Subcutaneous abdominal adipose tissue (tissue), 5 donors: ENCODE data around the gene TMEM63A.

Source experiments
- H3K27ac ChIP-seq: one replicate; pipeline ENCODE4 v1.7.0; 2013; ENCODE audit warnings: low read depth, mild to moderate bottlenecking, inconsistent platforms, low read length, moderate library complexity
- H3K27me3 ChIP-seq, 5 donors: one replicate each; pipeline ENCODE4 v1.7.0; 2013; ENCODE audit warnings: low read length in 5 of 5, inconsistent platforms in 1 of 5; ENCODE audit not compliant: control insufficient read depth in 5 of 5, insufficient read depth in 4 of 5
- H3K36me3 ChIP-seq, 5 donors: one replicate each; pipeline ENCODE4 v1.7.0; 2013; ENCODE audit warnings: low read length in 5 of 5; ENCODE audit not compliant: control insufficient read depth in 5 of 5, insufficient read depth in 5 of 5
- H3K4me1 ChIP-seq, 5 donors: one replicate each; pipeline ENCODE4 v1.7.0; 2013; ENCODE audit warnings: low read length in 5 of 5, mild to moderate bottlenecking in 3 of 5, moderate library complexity in 1 of 5; ENCODE audit not compliant: control insufficient read depth in 5 of 5, insufficient read depth in 5 of 5
- H3K4me3 ChIP-seq, 5 donors: one replicate each; pipeline ENCODE4 v1.7.0; 2013; ENCODE audit warnings: low read length in 5 of 5, low read depth in 1 of 5
- H3K9ac ChIP-seq, 5 donors: one replicate each; pipeline ENCODE4 v1.7.0; 2013; ENCODE audit warnings: low read length in 5 of 5, mild to moderate bottlenecking in 4 of 5, moderate library complexity in 3 of 5
- H3K9me3 ChIP-seq, 5 donors: one replicate each; pipeline ENCODE4 v1.7.0; 2013; ENCODE audit warnings: low read length in 5 of 5; ENCODE audit not compliant: control insufficient read depth in 5 of 5
- donor health status: healthy.
- donor health status: healthy.
- donor health status: healthy.
- donor health status: healthy.
- donor health status: healthy.

Gene TMEM63A

GRCh38 chr1:225921734-225922709 lies 39.8 kb upstream of the TMEM63A start:
- Histone ChIP-seq H3K27me3 (no peaks in the 10 kb centered on the region), H3K9ac (no peak overlapping the region), H3K4me1 (peaks cover 5 to 35% (median 28%) of the 10 kb centered on the region in 5 donors), H3K9me3 (no peaks in the 10 kb centered on the region), H3K27ac (no peak overlapping the region), H3K4me3 (no peak overlapping the region), H3K36me3 (peaks cover 3 to 35% (median 21%) of the 10 kb centered on the region in 5 donors)

- Histone ChIP-seq H3K4me3 (no peak overlapping the region), H3K9ac (no peak overlapping the region), H3K36me3 (peaks cover 3 to 46% (median 29%) of the 10 kb centered on the region in 5 donors)
Measured at GRCh38 chr1:225919906-225920305, 37.7 kb upstream of the TMEM63A start.

GRCh38 chr1:225918280-225918679 lies 36.1 kb upstream of the TMEM63A start:
- no peak overlapping the region for H3K27ac ChIP-seq
- no peaks in the 10 kb centered on the region for H3K27me3 ChIP-seq
- no peak overlapping the region for H3K9ac ChIP-seq
- H3K4me1 ChIP-seq = peaks cover 5 to 25% (median 20%) of the 10 kb centered on the region in 5 donors
- peaks cover 3 to 46% (median 29%) of the 10 kb centered on the region in 5 donors for H3K36me3 ChIP-seq
- H3K4me3 ChIP-seq = no peak overlapping the region
- no peaks in the 10 kb centered on the region for H3K9me3 ChIP-seq

More at GRCh38 chr1:225919906-225920305, 37.7 kb upstream of the TMEM63A start:
- Histone ChIP-seq H3K27me3 (no peaks in the 10 kb centered on the region), H3K4me1 (peaks cover 5 to 35% (median 28%) of the 10 kb centered on the region in 5 donors), H3K9me3 (no peaks in the 10 kb centered on the region), H3K27ac (no peak overlapping the region)

DNA sequence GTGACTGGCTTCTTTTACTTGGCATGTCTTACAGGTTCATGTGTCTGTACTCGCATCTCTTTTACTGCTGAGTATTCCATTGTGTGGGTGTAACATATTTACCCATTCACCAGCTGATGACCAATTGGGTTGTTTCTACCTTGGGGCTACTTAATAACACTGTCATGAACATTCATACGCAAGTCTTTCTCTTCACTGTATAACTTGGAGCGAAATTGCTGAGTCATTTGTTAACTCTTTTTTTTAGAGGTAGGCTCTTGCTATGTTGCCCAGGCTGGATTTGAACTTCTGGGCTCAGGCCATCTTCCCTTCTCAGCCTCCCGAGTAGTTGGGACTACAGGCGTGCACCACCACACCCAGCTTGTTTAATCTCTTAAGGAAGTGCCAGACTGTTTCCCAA lies 35.4 kb upstream of the TMEM63A start:
- H3K9me3 ChIP-seq = no peaks in the 10 kb centered on the region
- H3K9ac ChIP-seq = no peak overlapping the region
- H3K27ac ChIP-seq = no peak overlapping the region
- peaks cover 3 to 46% (median 32%) of the 10 kb centered on the region in 5 donors for H3K36me3 ChIP-seq
- peaks cover 3 to 17% (median 13%) of the 10 kb centered on the region in 5 donors for H3K4me1 ChIP-seq
- no peak overlapping the region for H3K4me3 ChIP-seq
- H3K27me3 ChIP-seq = no peaks in the 10 kb centered on the region

- H3K27me3 ChIP-seq = no peaks in the 10 kb centered on the region
- no peak overlapping the region for H3K4me3 ChIP-seq
- no peaks in the 10 kb centered on the region for H3K9me3 ChIP-seq
- no peak overlapping the region for H3K27ac ChIP-seq
- no peak overlapping the region for H3K9ac ChIP-seq
- H3K4me1 ChIP-seq = peaks cover 3 to 13% (median 9%) of the 10 kb centered on the region in 5 donors
- H3K36me3 ChIP-seq = peaks cover 3 to 45% (median 31%) of the 10 kb centered on the region in 5 donors
Measured at GRCh38 chr1:225917101-225917500, 34.9 kb upstream of the TMEM63A start.

- H3K9ac ChIP-seq = no peak overlapping the region
- no peaks in the 10 kb centered on the region for H3K9me3 ChIP-seq
- H3K36me3 ChIP-seq = peaks cover 3 to 29% (median 21%) of the 10 kb centered on the region in 5 donors
- no peak overlapping the region for H3K27ac ChIP-seq
- peaks cover 3 to 20% (median 13%) of the 10 kb centered on the region in 5 donors for H3K4me1 ChIP-seq
- H3K27me3 ChIP-seq = no peaks in the 10 kb centered on the region
- H3K4me3 ChIP-seq = no peak overlapping the region
Measured at GRCh38 chr1:225915538-225915991, 33.4 kb upstream of the TMEM63A start.

- Histone ChIP-seq H3K36me3 (peaks cover 3 to 27% (median 18%) of the 10 kb centered on the region in 5 donors), H3K9me3 (no peaks in the 10 kb centered on the region), H3K4me1 (peaks cover 2 to 18% (median 10%) of the 10 kb centered on the region in 5 donors), H3K27me3 (no peaks in the 10 kb centered on the region), H3K27ac (no peak overlapping the region), H3K9ac (no peak overlapping the region), H3K4me3 (no peak overlapping the region)
Measured at GRCh38 chr1:225914947-225915346, 32.8 kb upstream of the TMEM63A start.

DNA sequence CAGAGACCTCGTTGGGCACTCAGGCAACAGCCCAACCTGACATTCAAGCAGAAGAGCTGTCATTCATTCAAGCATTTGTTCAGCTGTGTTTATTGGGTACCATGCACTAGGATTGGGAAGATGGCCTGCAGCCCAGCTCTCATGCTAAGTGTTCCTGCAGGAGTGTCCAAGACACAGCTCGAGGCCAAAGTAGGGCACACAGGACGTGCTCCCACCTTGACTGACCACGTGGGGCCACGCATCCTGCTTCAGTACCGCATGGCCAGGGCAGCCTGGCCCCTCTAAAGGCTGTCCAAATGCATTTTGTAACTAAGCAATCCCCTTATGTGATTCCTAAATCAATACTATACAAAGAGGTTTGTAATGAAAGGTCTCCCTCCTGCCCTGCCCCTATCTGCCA lies 32.2 kb upstream of the TMEM63A start:
- no peaks in the 10 kb centered on the region for H3K9me3 ChIP-seq
- no peak overlapping the region for H3K4me3 ChIP-seq
- H3K27me3 ChIP-seq = no peaks in the 10 kb centered on the region
- no peak overlapping the region for H3K27ac ChIP-seq
- no peak overlapping the region for H3K9ac ChIP-seq
- peaks cover 0 to 12% (median 5%) of the 10 kb centered on the region in 5 donors for H3K4me1 ChIP-seq
- peaks cover 3 to 27% (median 17%) of the 10 kb centered on the region in 5 donors for H3K36me3 ChIP-seq

DNA sequence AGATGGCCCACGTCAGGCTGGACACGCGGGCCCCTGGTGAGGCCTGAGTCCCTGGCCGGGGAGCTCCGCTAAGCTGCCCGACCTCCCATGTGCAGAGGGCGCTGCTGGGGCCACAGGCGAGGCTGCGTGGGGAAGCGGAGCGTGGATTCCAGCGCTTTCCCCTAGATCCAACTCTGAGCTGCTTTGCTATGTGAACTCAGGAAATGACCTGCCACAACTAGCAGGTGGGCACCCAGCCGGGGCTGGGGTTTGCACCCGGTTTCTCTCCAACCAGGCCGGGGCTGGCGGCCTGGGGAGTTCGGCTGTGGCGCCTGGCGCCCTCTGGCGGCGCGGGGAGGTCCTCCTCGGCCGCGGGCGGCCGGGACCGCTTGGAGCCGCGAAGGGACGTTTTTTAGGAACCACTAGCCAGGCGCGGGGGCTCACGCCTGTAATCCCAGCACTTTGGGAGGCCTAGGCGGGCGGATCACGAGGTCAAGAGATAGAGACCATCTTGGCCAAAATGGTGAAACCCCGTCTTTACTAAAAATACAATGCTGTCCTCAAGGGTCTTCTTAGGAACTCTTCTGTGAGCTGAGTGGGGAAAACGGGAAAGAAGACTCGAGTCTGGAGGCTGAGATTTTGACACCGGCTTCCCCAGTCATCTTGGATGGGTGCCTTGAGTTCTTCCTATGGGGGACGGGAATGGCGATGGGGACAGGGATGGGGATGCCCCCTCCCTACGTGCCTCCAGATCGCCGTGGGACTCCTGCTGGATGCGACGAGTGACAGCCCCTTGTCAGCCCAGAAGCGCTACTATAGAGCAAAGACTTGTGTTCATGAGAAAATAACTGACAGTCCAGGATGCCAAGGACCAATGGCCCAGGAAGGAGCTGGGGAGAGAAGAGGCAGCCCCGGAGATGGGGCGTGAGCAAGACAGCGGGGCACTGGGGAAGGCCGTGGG lies 29.3 kb upstream of the TMEM63A start:
- Histone ChIP-seq H3K27me3 (no peaks in the 10 kb centered on the region), H3K36me3 (peaks cover 0 to 16% (median 5%) of the 10 kb centered on the region in 5 donors), H3K9me3 (no peaks in the 10 kb centered on the region), H3K9ac (peak overlapping the region in 2 of 5 donors; percentile 43 to 58), H3K4me3 (peak overlapping the region in 3 of 5 donors; percentile 11 to 39 (median 18)), H3K4me1 (peaks cover 0 to 12% (median 5%) of the 10 kb centered on the region in 5 donors), H3K27ac (no peak overlapping the region)
